HG02981 (cell line): ENCODE data around the gene SIRT7.

Experiments used
- ATAC-seq: cut with Tn5 transposase; IDR thresholded peaks from one replicate; pipeline ENCODE4 v1.9.1; 2021; ENCODE audit warnings: mild to moderate bottlenecking, moderate library complexity; ENCODE audit not compliant: unreplicated experiment

The SIRT7 gene

GRCh38 chr17:81933178-81933699 is 15.3 kb upstream of the SIRT7 start:
- ATAC-seq: no peak

GRCh38 chr17:81932333-81932983 is 14.5 kb upstream of the SIRT7 start:
- no peak for ATAC-seq

GRCh38 chr17:81931557-81932332 is 13.8 kb upstream of the SIRT7 start:
- no peak for ATAC-seq

- ATAC-seq: no peak
Measured at GRCh38 chr17:81931189-81931556, 13.2 kb upstream of the SIRT7 start.

- ATAC-seq: no peak
Measured at GRCh38 chr17:81930142-81931125, 12.5 kb upstream of the SIRT7 start.

- no peak for ATAC-seq
Measured at GRCh38 chr17:81929253-81930141, 11.5 kb upstream of the SIRT7 start.

- no peak for ATAC-seq
Measured at GRCh38 chr17:81928544-81929252, 10.7 kb upstream of the SIRT7 start.

- ATAC-seq: peak; percentile 41
Measured at GRCh38 chr17:81927653-81928543, 9.9 kb upstream of the SIRT7 start, which contains the start of gene MAFG. Gene MAFG (minus strand): TSS chr17:81927735. CDS start chr17:81923185, 4,550 bp downstream.

GRCh38 chr17:81927152-81927652 is 9.2 kb upstream of the SIRT7 start:
- no peak for ATAC-seq

GRCh38 chr17:81926451-81927151 is 8.6 kb upstream of the SIRT7 start:
- peak; percentile 5 for ATAC-seq

GRCh38 chr17:81925860-81926450 is 8.0 kb upstream of the SIRT7 start:
- no peak for ATAC-seq

GRCh38 chr17:81924557-81925532 is 6.9 kb upstream of the SIRT7 start:
- no peak for ATAC-seq

- no peak for ATAC-seq
Measured at GRCh38 chr17:81923302-81924260, 5.6 kb upstream of the SIRT7 start.

GRCh38 chr17:81922566-81923301 is 4.8 kb upstream of the SIRT7 start:
- ATAC-seq: no peak
